GM12891 (cell line): ENCODE measurements around the gene A4GNT.
"Not testable (repeated sequence)": the region's sequence is repeated elsewhere in the genome, so short reads cannot be mapped to it uniquely, and the experiment has no call there.

Experiments
- DNase-seq: peaks from one replicate; pipeline ENCODE4 v3.0.0; 2011; ENCODE audit warnings: low spot score; ENCODE audit not compliant: insufficient read length
- FAIRE-seq: peaks from 2 replicates; lab custom pipeline; 2011; peaks lifted over from hg19 to GRCh38; lab: Jason Lieb, UNC
- PAX5 ChIP-seq: IDR thresholded peaks from 2 replicates; pipeline ENCODE4 v1.6.1; 2011; ENCODE audit warnings: low read length, moderate library complexity, mild to moderate bottlenecking; ENCODE audit not compliant: insufficient read depth, severe bottlenecking
- POLR2A ChIP-seq: IDR thresholded peaks from 2 replicates; pipeline ENCODE4 v1.6.1; 2011; ENCODE audit warnings: low read depth, low read length, control low read depth
- POLR2AphosphoS5 ChIP-seq: IDR thresholded peaks from 2 replicates; pipeline ENCODE4 v1.6.1; 2011; ENCODE audit warnings: low read depth, low read length, control low read depth
- POU2F2 ChIP-seq: IDR thresholded peaks from 2 replicates; pipeline ENCODE4 v1.6.1; 2011; ENCODE audit warnings: low read depth, mild to moderate bottlenecking, control low read depth, low read length, moderate library complexity
- SPI1 ChIP-seq: IDR thresholded peaks from 2 replicates; pipeline ENCODE4 v1.6.1; 2011; ENCODE audit warnings: low read depth, low read length, control low read depth
- TAF1 ChIP-seq: IDR thresholded peaks from 2 replicates; pipeline ENCODE4 v1.6.1; 2011; ENCODE audit warnings: low read depth, low read length, control low read depth

Gene A4GNT

DNA sequence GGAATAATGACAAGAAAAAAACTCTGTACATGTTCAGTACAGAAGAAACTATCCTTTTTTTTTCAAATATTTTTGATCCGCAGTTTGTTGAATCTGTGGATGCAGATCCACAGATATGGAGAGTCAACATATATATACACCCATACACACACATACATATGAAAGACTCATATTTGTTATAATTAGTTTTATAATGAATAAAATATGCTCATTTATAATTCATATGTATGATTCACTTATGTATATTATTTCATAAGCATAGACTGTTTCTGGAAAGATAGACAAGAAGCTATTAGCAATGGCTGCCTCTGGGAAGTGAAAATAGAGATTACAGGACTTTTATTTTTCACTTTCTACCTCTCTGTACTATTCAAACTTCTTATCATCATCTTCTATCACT is 26.6 kb downstream of the A4GNT start:
- FAIRE-seq, result no peak
- no peak for TF ChIP-seq POLR2A
- TF ChIP-seq PAX5, result no peak
- TF ChIP-seq POLR2AphosphoS5, result no peak
- no peak for TF ChIP-seq POU2F2
- no peak for TF ChIP-seq SPI1
- no peak for TF ChIP-seq TAF1
- DNase-seq, result no peak

- TF ChIP-seq PAX5 (no peak), SPI1 (no peak), POLR2AphosphoS5 (no peak), POU2F2 (no peak), POLR2A (no peak), TAF1 (no peak)
- FAIRE-seq (no peak), DNase-seq (no peak)
Observed at GRCh38 chr3:138103466-138103865, 28.7 kb downstream of the A4GNT start.

- DNase-seq, FAIRE-seq: not testable (repeated sequence)
Observed at GRCh38 chr3:138101351-138101940, 30.7 kb downstream of the A4GNT start.

- no peak for TF ChIP-seq SPI1
- FAIRE-seq (no peak), DNase-seq (no peak)
Observed at GRCh38 chr3:138099417-138099816, 32.8 kb downstream of the A4GNT start.

DNA sequence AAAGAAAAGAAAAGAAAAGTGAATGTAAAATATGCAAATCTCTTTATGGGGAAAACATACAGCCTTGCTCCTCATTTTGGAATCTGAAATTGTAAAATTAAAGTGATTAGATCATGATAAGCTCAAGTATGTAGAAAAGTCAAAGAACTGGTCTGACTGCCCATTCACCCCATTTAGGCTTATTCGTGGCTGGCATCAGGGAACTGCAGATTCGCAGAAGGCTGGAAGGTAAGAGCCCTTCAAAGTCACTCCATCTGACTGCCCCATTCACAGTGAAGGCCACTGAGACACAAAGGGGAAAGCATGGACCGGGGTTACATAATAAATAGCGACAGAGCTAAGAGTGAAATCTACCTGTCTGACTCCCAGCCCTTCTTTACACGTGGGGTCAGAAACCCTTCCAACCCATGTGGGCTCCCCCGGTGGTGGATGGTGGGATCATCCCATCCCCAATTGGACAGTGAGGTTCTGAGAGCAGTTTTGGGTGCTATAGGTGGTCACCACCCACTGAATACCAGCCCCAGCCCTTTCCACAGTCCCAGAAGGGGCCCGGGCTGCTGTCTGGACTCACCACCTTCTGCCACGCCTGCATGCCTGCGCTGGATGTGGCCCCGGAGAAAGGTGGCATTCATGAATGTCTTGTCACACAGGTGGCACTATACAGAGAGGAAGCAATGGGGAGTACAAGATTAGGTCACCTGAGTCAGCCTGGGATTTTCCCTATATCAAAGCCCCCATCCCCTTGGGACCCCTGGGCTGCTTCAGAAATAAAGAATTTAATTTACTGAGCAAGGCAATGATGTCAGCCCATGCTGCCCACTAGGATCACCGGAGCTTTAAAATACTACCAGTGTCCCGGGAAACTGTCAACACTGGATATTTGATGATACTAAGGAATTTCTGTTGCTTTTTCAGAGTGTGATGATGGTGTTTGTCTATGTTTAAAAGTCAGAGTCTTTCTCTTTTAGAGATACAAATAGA is 34.7 kb downstream of the A4GNT start:
- FAIRE-seq (no peak), DNase-seq (no peak)
- TF ChIP-seq SPI1 (no peak), TAF1 (no peak), POLR2A (no peak), PAX5 (no peak), POU2F2 (no peak), POLR2AphosphoS5 (no peak)

- no peak for FAIRE-seq
- TF ChIP-seq POU2F2 (no peak), TAF1 (no peak), SPI1 (no peak), POLR2AphosphoS5 (no peak), PAX5 (no peak), POLR2A (no peak)
- no peak for DNase-seq
Observed at GRCh38 chr3:138093721-138094120, 38.5 kb downstream of the A4GNT start.

DNA sequence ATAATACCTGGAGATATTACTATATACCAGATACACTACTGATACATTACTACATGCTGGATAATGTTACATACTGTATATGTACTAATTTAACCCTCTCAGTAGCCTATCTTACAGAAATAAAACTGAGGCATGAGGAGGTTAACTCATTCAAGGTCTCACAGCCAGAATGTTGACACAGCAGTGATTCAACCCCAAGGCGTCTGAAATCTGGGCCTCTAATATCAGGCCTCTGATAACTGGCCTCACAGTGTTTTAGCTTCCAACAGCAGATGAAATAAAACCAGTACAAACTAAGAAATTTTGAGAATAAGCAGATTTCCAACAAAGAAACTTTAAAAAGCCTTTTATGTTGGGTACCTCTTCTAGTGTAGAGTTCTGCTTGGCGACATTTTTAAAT is 40.2 kb downstream of the A4GNT start:
- FAIRE-seq, result no peak
- TF ChIP-seq TAF1 (no peak), POU2F2 (no peak), POLR2A (no peak), POLR2AphosphoS5 (no peak), SPI1 (no peak), PAX5 (no peak)
- DNase-seq, result no peak

DNA sequence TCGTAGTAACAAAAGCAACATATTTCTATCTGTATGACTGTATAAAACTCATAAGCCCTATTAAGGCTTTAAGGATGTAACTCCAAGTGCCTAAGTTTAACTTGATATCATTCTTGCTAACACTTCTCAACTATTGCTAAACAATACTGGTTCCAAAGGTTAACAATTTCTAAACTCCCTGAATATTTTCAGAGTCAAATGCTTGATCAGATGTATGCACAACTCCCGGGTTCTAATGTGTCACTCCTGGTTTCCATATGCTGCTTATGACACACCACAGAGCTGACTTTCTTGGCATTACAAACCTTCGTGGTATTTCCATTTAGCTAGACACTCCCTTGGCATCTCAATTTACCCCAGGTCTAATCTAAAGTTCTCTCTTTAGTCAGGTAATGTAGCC is 43.1 kb downstream of the A4GNT start:
- TF ChIP-seq SPI1, result no peak
- TF ChIP-seq TAF1, result no peak
- no peak for TF ChIP-seq POLR2A
- no peak for TF ChIP-seq PAX5
- TF ChIP-seq POLR2AphosphoS5, result no peak
- no peak for TF ChIP-seq POU2F2
- no peak for DNase-seq
- no peak for FAIRE-seq

DNA sequence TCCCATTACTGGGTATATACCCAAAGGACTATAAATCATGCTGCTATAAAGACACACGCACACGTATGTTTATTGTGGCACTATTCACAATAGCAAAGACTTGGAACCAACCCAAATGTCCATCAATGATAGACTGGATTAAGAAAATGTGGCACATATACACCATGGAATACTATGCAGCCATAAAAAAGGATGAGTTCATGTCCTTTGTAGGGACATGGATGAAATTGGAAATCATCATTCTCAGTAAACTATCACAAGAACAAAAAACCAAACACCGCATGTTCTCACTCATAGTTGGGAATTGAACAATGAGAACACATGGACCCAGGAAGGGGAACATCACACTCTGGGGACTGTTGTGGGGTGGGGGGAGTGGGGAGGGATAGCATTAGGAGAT is 46.4 kb downstream of the A4GNT start:
- DNase-seq, FAIRE-seq: not testable (repeated sequence)

GRCh38 chr3:138084196-138084595 is 48.0 kb downstream of the A4GNT start:
- TF ChIP-seq POU2F2 (no peak), PAX5 (no peak), POLR2AphosphoS5 (no peak), SPI1 (no peak)
- FAIRE-seq, result no peak
- DNase-seq, result no peak
